ENCODE results near the gene KIRREL1. TPM values are rescaled to one million over a fixed set of nuclear protein-coding genes. Genes with fewer than 3 reads are reported as not detected.
A peak's percentile ranks its signal among the peaks of the same experiment; 100 is the strongest.

Gene KIRREL1
- polyA plus RNA-seq, 1 experiment, result 42.3 TPM

GRCh38 chr1:158037008-158037865, 43.8 kb downstream of the KIRREL1 start:
- DNase-seq (ENCODE audit: low read depth, low spot score), result no peak
- ChIA-PET POLR2A (interaction anchor here (0.5 to 1.4 kb wide), 6 partner anchors 11 to 81 kb away, joined by 3 to 8 read pairs (median 4); partner anchors contain the start of gene KIRREL1), CTCF (interaction anchor here (0.6 to 6.9 kb wide), 20 partner anchors 8 to 84 kb away, joined by 3 to 146 read pairs (median 5); partner anchors contain the start of gene KIRREL1)
- no peak for TF ChIP-seq CTCF (IDR thresholded peaks at IDR 0.05; ENCODE audit: low read depth, low read length)
- Histone ChIP-seq H3K4me3 (ENCODE audit: low read depth, low read length) (no peak overlapping the region), H3K9me3 (ENCODE audit: control insufficient read depth, insufficient read depth, low read length) (no peaks in the 10 kb centered on the region), H3K27ac (ENCODE audit: low read depth, low read length) (peak overlapping the region; percentile 57), H3K27me3 (ENCODE audit: control insufficient read depth, insufficient read depth, low read length) (no peaks in the 10 kb centered on the region)

GRCh38 chr1:158037866-158038359, 44.5 kb downstream of the KIRREL1 start:
- Histone ChIP-seq H3K4me3 (ENCODE audit: low read depth, low read length) (no peak overlapping the region), H3K9me3 (ENCODE audit: control insufficient read depth, insufficient read depth, low read length) (no peaks in the 10 kb centered on the region), H3K27ac (ENCODE audit: low read depth, low read length) (peak overlapping the region; percentile 57), H3K27me3 (ENCODE audit: control insufficient read depth, insufficient read depth, low read length) (no peaks in the 10 kb centered on the region)
- ChIA-PET POLR2A (interaction anchor here (0.5 to 1.4 kb wide), 3 partner anchors 12 to 45 kb away, joined by 3 to 8 read pairs (median 4); partner anchors contain the start of gene KIRREL1), CTCF (interaction anchor here (1.2 to 6.9 kb wide), 9 partner anchors 7 to 69 kb away, joined by 3 to 146 read pairs (median 13); partner anchors contain the start of gene KIRREL1)
- DNase-seq (ENCODE audit: low read depth, low spot score), result no peak
- no peak for TF ChIP-seq CTCF (IDR thresholded peaks at IDR 0.05; ENCODE audit: low read depth, low read length)

DNA sequence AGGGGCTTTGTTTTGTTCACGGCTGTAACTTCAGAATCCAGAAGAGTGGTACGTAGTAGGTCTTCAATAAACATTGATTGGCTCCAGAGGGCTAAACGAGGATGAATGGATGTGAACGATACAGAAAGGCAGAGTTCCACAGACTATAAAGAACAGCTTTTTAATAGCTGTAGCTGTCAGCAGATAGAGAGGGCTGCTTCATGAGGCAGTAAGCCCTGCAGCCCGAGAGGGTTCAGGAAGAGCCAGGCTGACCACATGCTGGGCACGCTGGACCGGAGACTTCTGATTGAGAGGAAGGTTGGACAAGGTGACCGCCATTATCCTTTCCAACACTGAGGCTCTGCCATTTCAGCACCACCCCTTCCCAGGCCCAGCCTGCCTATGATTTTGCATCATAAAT, 45.3 kb downstream of the KIRREL1 start:
- Histone ChIP-seq H3K4me3 (ENCODE audit: low read depth, low read length) (no peak overlapping the region), H3K27me3 (ENCODE audit: control insufficient read depth, insufficient read depth, low read length) (no peaks in the 10 kb centered on the region), H3K27ac (ENCODE audit: low read depth, low read length) (no peak overlapping the region), H3K9me3 (ENCODE audit: control insufficient read depth, insufficient read depth, low read length) (no peaks in the 10 kb centered on the region)
- CTCF ChIA-PET, result interaction anchor here (1.1 to 8.2 kb wide), 2 partner anchors 43 to 46 kb away, joined by 3 to 65 read pairs; partner anchors contain the start of gene KIRREL1
- POLR2A ChIA-PET, result interaction anchor here (1.6 kb wide), 1 partner anchor 19 kb away, joined by 6 read pairs; no protein-coding TSS in a partner anchor
- no peak for DNase-seq (ENCODE audit: low read depth, low spot score)
- no peak for TF ChIP-seq CTCF (IDR thresholded peaks at IDR 0.05; ENCODE audit: low read depth, low read length)

- POLR2A ChIA-PET, result interaction anchor here (0.5 to 1.6 kb wide), 2 partner anchors 20 to 44 kb away, joined by 3 to 6 read pairs; no protein-coding TSS in a partner anchor
- no peak for TF ChIP-seq CTCF (IDR thresholded peaks at IDR 0.05; ENCODE audit: low read depth, low read length)
- Histone ChIP-seq H3K27ac (ENCODE audit: low read depth, low read length) (no peak overlapping the region), H3K9me3 (ENCODE audit: control insufficient read depth, insufficient read depth, low read length) (no peaks in the 10 kb centered on the region), H3K27me3 (ENCODE audit: control insufficient read depth, insufficient read depth, low read length) (no peaks in the 10 kb centered on the region), H3K4me3 (ENCODE audit: low read depth, low read length) (no peak overlapping the region)
- CTCF ChIA-PET, result interaction anchor here (0.9 to 8.2 kb wide), 4 partner anchors 44 to 69 kb away, joined by 3 to 65 read pairs (median 4); partner anchors contain the start of gene KIRREL1
- DNase-seq (ENCODE audit: low read depth, low spot score), result no peak
Observed at GRCh38 chr1:158039380-158039779, 45.9 kb downstream of the KIRREL1 start.
